Germinal center (tissue), 1 donor: ENCODE results near the gene GRIA1.
"Not testable (repeated sequence)": the region's sequence is repeated elsewhere in the genome, so short reads cannot be mapped to it uniquely, and the experiment has no call there.

Source experiments
- DNase-seq: peaks from one replicate; pipeline ENCODE4 v3.0.0; 2012; ENCODE audit warnings: mixed read lengths, low spot score

GRIA1 gene

GRCh38 chr5:153849303-153850113 is 359.0 kb downstream of the GRIA1 start:
- DNase-seq = not testable (repeated sequence)

- no peak for DNase-seq
Measured at GRCh38 chr5:153860195-153860886, 369.9 kb downstream of the GRIA1 start.

- not testable (repeated sequence) for DNase-seq
Measured at GRCh38 chr5:153862906-153863305, 372.4 kb downstream of the GRIA1 start.
